SK-N-MC (cell line): ENCODE results near the gene IVNS1ABP.
"Not testable (repeated sequence)": the region's sequence is repeated elsewhere in the genome, so short reads cannot be mapped to it uniquely, and the experiment has no call there.

ENCODE experiments used
- DNase-seq: peaks from one replicate; pipeline ENCODE4 v3.0.0-alpha.2; 2011; ENCODE audit warnings: low read depth, low spot score
- H3K27ac ChIP-seq: fragments of 200-600 bp; sonication (generic); 2 replicates; pipeline ENCODE4 v1.5.1; 2016; ENCODE audit warnings: mixed run types
- H3K36me3 ChIP-seq: fragments of 200-600 bp; sonication (generic); 2 replicates; pipeline ENCODE4 v1.6.1; 2017; ENCODE audit warnings: antibody characterized with exemption, low read length, mixed read lengths; ENCODE audit not compliant: insufficient read depth
- H3K4me3 ChIP-seq: fragments of 200-600 bp; sonication (generic); 2 replicates; pipeline ENCODE4 v1.5.1; 2016
- H3K9ac ChIP-seq: fragments of 200-600 bp; sonication (generic); 2 replicates; pipeline ENCODE4 v1.8.0; 2017; ENCODE audit warnings: mixed run types, mixed read lengths; ENCODE audit not compliant: insufficient read length
- H3K9me3 ChIP-seq: fragments of 200-600 bp; sonication (generic); 2 replicates; pipeline ENCODE4 v1.6.1; 2017; ENCODE audit warnings: low read depth, mild to moderate bottlenecking, antibody characterized with exemption, low read length, moderate library complexity, mixed read lengths
- EZH2 ChIP-seq: fragments of 200-600 bp; sonication (generic); IDR thresholded peaks from one replicate; pipeline ENCODE4 v1.6.1; 2017; ENCODE audit warnings: antibody characterized with exemption
- FOXP2 ChIP-seq: optimal IDR thresholded peaks from 2 replicates; pipeline ENCODE3; 2011; ENCODE audit warnings: mild to moderate bottlenecking, moderate library complexity; ENCODE audit not compliant: insufficient read depth; ENCODE audit errors: extremely low read length, control extremely low read depth
- POLR2AphosphoS5 ChIP-seq: IDR thresholded peaks from 2 replicates; pipeline ENCODE4 v1.6.1; 2012; ENCODE audit warnings: mild to moderate bottlenecking, low read depth, low read length, borderline replicate concordance

The IVNS1ABP gene

DNA sequence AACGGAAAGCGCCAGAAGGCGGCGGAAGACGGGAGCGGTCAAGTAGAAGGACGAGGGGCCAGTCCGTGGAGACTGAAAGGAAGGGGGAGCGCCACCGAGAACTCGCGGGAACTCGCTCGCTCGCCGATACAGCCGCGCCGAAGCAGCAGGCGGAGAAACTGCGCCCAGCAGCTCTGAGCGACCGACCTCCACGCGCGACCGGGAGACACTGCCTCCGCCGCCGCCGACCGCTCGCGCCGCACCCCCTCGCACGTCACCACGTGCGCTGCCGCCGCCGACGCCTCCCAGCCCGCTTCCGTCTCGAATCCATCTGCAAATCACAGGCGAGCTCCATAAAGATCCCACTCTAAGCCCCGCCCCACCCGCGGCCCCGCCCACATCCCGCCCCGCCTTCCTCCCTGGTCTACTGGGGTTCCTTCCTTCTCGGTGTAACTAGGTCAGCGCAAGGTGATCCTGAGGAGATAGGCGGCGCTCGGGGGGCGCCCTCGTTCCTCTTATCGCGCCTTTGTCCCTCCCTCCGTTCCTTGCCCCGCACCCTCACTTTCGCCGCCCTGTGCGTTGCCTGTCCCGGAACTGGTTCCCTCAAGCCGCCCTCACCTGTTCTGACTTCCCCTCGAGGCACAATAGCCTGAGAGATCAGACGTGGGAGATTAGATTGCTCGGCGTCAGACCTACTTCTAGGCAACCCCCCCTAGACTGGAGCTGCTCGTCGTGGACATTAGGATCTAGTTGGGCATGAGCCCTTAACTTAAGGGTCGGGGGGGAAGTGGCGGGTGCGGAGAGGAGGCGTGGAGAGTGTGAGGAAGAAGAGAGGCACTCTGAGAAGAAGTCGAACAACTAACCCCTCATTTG, at the start of gene IVNS1ABP:
Gene IVNS1ABP, minus strand, starts transcription at position 210 of the 852 bp plus-strand sequence. CDS start 7,750 bp downstream, outside the sequence.
- Histone ChIP-seq H3K9me3 (no peaks in the 10 kb centered on the region), H3K27ac (peak within 1 kb of the TSS; percentile 90)
- TF ChIP-seq EZH2 = no peak
- TF ChIP-seq POLR2AphosphoS5 = peak; percentile 96

DNA sequence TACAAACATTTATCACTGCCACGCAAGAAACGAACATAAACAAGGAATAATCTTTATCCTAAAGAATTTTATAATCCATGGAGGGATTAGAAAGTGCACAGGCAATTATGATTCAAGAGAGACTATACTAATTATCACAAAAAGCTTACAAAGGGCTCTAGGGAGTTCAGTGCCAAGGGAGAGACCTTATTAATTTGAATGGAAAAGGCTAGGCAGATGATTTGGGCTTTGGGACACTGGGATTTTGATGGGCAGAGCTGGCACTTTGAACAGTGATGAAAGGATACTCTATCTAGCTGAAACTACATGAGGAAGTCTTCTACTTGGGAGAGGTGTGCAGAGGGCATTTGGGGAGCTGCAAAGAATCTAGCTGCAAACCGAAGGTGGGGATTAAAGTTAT, 48.9 kb upstream of the IVNS1ABP start:
- TF ChIP-seq POLR2AphosphoS5 (no peak), EZH2 (no peak), FOXP2 (no peak)
- Histone ChIP-seq H3K4me3 (no peak overlapping the region), H3K9me3 (no peaks in the 10 kb centered on the region), H3K9ac (no peak overlapping the region), H3K27ac (no peak overlapping the region), H3K36me3 (no peaks in the 10 kb centered on the region)
- DNase-seq = no peak

More for the DNA sequence above, at the start of gene IVNS1ABP:
- peaks cover 27% of the 10 kb centered on the region for H3K36me3 ChIP-seq
- H3K4me3 ChIP-seq = peak within 1 kb of the TSS; percentile 92
- H3K9ac ChIP-seq = peak within 1 kb of the TSS; percentile 98
- peak; percentile 83 for DNase-seq

DNA sequence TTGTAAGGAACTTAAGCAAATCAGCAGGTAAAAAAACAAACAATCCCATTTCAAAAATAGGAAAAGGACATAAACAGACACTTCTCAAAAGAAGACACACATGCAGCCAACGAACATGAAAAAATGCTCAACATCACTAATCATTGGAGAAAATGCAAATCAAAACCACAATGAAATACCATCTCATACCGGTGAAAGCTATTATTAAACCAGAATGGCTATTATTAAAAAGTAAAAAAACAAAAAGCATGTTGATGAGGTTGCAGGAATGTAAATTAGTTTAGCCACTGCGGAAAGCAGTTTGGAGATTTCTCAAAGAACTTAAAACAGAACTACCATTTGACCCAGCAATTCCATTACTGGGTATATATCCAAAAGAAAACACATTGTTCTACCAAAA, 47.5 kb upstream of the IVNS1ABP start:
- H3K4me3 ChIP-seq, H3K27ac ChIP-seq, DNase-seq, H3K9me3 ChIP-seq, H3K9ac ChIP-seq, H3K36me3 ChIP-seq: not testable (repeated sequence)

DNA sequence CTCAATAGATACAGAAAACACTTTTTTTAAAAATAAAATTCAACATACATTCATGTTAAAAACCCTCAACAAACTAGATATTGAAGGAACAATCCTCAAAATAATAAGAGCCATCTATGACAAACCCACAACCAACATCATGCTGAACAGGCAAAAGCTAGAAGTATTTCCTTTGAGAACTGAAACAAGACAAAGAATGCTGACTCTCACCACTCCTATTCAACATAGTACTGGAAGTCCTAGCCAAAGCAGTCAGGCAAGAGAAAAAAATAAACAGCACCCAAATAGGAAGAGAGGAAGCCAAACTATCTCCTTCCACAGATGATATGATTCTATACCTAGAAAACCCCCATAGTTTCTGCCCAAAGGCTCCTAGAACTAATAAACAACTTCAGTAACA, 46.2 kb upstream of the IVNS1ABP start:
- no peaks in the 10 kb centered on the region for H3K9me3 ChIP-seq
- H3K4me3 ChIP-seq = no peak overlapping the region
- no peak for DNase-seq
- TF ChIP-seq EZH2 = no peak
- no peak for TF ChIP-seq FOXP2
- TF ChIP-seq POLR2AphosphoS5 = no peak
- H3K36me3 ChIP-seq = no peaks in the 10 kb centered on the region
- no peak overlapping the region for H3K27ac ChIP-seq
- H3K9ac ChIP-seq = no peak overlapping the region

DNA sequence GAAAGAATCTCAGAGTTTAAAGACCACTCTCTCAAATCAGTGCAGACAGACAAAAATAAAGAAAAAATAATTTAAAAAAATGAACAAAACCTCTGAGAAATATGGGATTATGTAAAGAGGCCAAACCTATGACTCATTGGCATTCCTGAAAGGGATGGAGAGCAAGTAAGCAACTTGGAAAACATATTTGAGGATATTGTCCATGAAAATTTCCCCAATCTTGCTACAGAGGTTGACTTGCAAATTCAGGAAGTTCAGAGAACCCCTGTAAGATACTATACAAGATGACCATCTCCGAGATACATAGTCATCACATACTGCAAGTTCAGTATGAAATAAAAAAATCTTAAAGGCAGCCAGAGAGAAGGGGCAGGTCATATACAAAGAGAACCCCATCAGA, 43.7 kb upstream of the IVNS1ABP start:
- H3K9ac ChIP-seq = no peak overlapping the region
- DNase-seq = no peak
- no peak overlapping the region for H3K27ac ChIP-seq
- no peak overlapping the region for H3K4me3 ChIP-seq
- H3K9me3 ChIP-seq = no peaks in the 10 kb centered on the region
- H3K36me3 ChIP-seq = no peaks in the 10 kb centered on the region
- TF ChIP-seq POLR2AphosphoS5 (no peak), FOXP2 (no peak), EZH2 (no peak)

DNA sequence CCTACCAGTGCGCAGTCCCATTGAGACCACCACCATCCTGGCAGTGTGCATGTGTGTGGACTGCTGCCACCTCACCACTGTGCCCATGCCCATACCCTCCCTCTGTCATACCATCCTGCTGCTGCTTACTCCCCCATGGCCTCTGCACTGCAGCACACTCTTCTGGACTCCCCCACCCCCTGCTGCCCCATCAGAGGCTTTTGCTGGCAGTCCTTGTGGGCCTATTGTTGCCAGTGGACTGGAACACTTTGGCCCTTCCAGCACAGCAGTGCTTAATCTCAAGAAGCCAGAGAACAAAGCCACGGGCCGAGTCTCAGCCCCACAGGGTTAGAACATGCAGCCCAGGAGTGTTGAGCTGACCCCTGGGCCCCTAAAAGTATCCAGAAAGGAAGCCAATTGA, 41.9 kb upstream of the IVNS1ABP start:
- H3K9ac ChIP-seq = no peak overlapping the region
- no peak for DNase-seq
- H3K9me3 ChIP-seq = no peaks in the 10 kb centered on the region
- no peak for TF ChIP-seq EZH2
- no peak for TF ChIP-seq POLR2AphosphoS5
- TF ChIP-seq FOXP2 = no peak
- no peak overlapping the region for H3K4me3 ChIP-seq
- H3K36me3 ChIP-seq = no peaks in the 10 kb centered on the region
- no peak overlapping the region for H3K27ac ChIP-seq

DNA sequence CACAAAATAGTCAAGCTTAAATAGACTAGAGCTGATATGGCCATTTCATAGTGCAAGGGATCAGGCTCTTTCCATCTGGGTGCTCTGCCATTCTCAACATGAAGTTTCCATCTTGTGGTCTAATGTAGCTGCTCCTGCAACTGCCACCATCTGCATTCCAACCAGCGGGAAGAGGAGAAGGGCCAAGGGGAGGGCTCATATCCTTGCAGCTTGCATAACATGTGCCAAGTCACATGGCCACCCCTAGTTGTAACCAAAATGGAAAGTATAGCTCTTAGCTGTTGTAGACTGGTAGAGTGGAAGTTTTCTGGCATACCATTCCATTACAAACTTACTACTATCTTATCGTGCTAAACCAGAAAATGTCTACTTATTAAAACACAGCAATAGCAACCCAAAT, 38.9 kb upstream of the IVNS1ABP start:
- Histone ChIP-seq H3K36me3 (no peaks in the 10 kb centered on the region), H3K9ac (no peak overlapping the region), H3K9me3 (no peaks in the 10 kb centered on the region), H3K4me3 (no peak overlapping the region), H3K27ac (no peak overlapping the region)
- no peak for DNase-seq
- TF ChIP-seq FOXP2 = no peak
- no peak for TF ChIP-seq EZH2
- no peak for TF ChIP-seq POLR2AphosphoS5

DNA sequence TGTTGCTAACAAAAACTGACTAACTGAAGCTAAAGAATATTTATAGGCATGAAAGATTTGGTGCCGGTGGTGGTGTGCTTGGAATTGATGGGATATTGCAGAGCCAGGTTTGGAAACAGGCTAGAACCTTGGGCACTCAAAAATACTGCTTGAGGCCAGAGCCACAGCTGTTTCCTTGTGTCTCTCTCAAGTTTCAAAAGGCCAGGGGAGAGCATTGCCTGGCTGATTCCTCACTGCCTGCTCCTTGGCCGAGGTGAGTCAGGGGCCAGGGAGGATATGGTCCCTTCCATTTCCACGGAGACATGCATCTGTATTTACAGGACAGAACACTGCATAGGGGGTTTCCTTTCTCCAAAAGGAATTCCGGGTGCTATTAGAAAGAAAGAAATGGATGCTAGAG, 36.1 kb upstream of the IVNS1ABP start:
- TF ChIP-seq POLR2AphosphoS5 = no peak
- no peak for DNase-seq
- H3K9ac ChIP-seq = no peak overlapping the region
- H3K9me3 ChIP-seq = no peaks in the 10 kb centered on the region
- no peak overlapping the region for H3K27ac ChIP-seq
- no peaks in the 10 kb centered on the region for H3K36me3 ChIP-seq
- no peak overlapping the region for H3K4me3 ChIP-seq

DNA sequence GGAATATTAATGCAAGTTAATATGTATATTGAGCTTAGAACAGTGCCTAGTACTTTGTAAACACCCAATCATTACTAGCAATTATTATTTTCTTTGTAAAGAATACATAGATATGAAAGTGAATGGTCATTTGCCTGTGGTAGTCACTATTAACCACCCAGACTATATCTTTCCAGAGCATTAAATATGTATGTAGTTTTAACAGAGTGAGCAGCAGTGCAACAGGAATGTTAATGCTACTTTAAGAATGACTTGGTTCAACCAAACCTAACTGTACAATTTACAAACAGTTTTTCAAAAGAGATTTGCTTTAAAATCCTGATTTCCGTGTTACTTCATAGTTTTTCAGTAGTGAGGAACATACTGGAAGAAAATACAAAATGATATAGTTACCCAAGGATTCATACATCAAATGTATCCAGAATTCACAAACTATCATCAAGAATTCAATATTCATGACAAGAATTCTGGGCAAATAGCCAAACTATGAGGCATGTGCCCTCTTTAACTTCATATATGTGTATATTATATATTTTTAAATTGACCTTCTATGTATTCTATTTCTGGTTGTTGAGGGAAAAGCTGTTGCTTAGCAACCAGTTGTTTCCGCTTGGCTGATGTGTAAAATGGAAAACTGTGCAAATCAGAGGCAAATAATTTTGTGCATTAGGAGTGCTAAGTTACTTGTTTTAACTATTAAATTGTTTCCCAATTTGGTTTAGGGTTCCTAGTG, 34.9 kb upstream of the IVNS1ABP start:
- DNase-seq = peak; percentile 59
- H3K9me3 ChIP-seq = no peaks in the 10 kb centered on the region
- no peak overlapping the region for H3K9ac ChIP-seq
- H3K4me3 ChIP-seq = peak overlapping the region; percentile 32
- peak overlapping the region; percentile 88 for H3K27ac ChIP-seq
- no peaks in the 10 kb centered on the region for H3K36me3 ChIP-seq
- TF ChIP-seq FOXP2 (no peak), POLR2AphosphoS5 (no peak), EZH2 (no peak)
